Activated T-helper 1 cell treated with anti-CD3 and anti-CD28 coated beads, Interleukin-12 subunit alpha, Interleukin-12 subunit beta, Interleukin-2, Interleukin-4 antibody, amounts not matched to agents 30 ng/mL and 10 ng/mL and 1 ng/mL, durations not matched to agents 14 hours and 24 hours and 36 hours (primary cell): ENCODE results near the gene TMEM128. TPM values are rescaled to one million over a fixed set of nuclear protein-coding genes. Genes with fewer than 3 reads are reported as not detected.
"Not testable (repeated sequence)": the region's sequence is repeated elsewhere in the genome, so short reads cannot be mapped to it uniquely, and the experiment has no call there.

Experiments
- DNase-seq: peaks from one replicate; pipeline ENCODE4 v3.0.0; 2021; ENCODE audit warnings: low spot score
- H3K27ac Mint-ChIP-seq: one replicate; pipeline ENCODE4 v1.8.0; 2021; ENCODE audit warnings: mild to moderate bottlenecking, mixed read lengths
- H3K27me3 Mint-ChIP-seq: one replicate; pipeline ENCODE4 v1.8.0; 2022; ENCODE audit warnings: mild to moderate bottlenecking, moderate library complexity, mixed read lengths; ENCODE audit not compliant: insufficient read depth
- H3K36me3 Mint-ChIP-seq: one replicate; pipeline ENCODE4 v1.8.0; 2021; ENCODE audit warnings: low read depth, mixed read lengths
- H3K4me1 Mint-ChIP-seq: one replicate; pipeline ENCODE4 v1.8.0; 2021; ENCODE audit warnings: low read depth, mixed read lengths
- H3K4me3 Mint-ChIP-seq: one replicate; pipeline ENCODE4 v1.8.0; 2021; ENCODE audit warnings: mild to moderate bottlenecking, moderate library complexity, mixed read lengths
- H3K9me3 Mint-ChIP-seq: one replicate; pipeline ENCODE4 v1.8.0; 2021; ENCODE audit warnings: mixed read lengths
- intact Hi-C: fragments of 100-400 bp; cut with micrococcal nuclease; formaldehyde crosslinking; loops from one replicate; pipeline ENCODE4 v1.15.1; 2024
- total RNA-seq: library from RNA; stranded (reverse); gene quantifications from 2 replicates; pipeline ENCODE4 v1.2.3, GENCODE V29; 2022

TMEM128 gene
- total RNA-seq, 1 donor from 2014 or later = 19.9 TPM

- Mint-ChIP-seq H3K4me3 (no peak overlapping the region), H3K27me3 (peaks cover 16% of the 10 kb centered on the region), H3K36me3 (no peaks in the 10 kb centered on the region), H3K4me1 (no peaks in the 10 kb centered on the region), H3K9me3 (peaks cover 4% of the 10 kb centered on the region), H3K27ac (no peak overlapping the region)
- no peak for DNase-seq
- intact Hi-C loops = no loop called here
These were observed 44.2 kb downstream of the TMEM128 start for GRCh38 chr4:4203688-4204400.

- no peak for DNase-seq
- Mint-ChIP-seq H3K9me3 (peaks cover 4% of the 10 kb centered on the region), H3K27ac (no peak overlapping the region), H3K4me3 (no peak overlapping the region), H3K4me1 (no peaks in the 10 kb centered on the region), H3K27me3 (peaks cover 14% of the 10 kb centered on the region), H3K36me3 (no peaks in the 10 kb centered on the region)
- intact Hi-C loops = no loop called here
These were observed 45.5 kb downstream of the TMEM128 start for GRCh38 chr4:4202510-4202909.

GRCh38 chr4:4200624-4201023 is 47.4 kb downstream of the TMEM128 start:
- H3K9me3 Mint-ChIP-seq = no peaks in the 10 kb centered on the region
- no peaks in the 10 kb centered on the region for H3K36me3 Mint-ChIP-seq
- no peak overlapping the region for H3K4me3 Mint-ChIP-seq
- intact Hi-C loops = no loop called here
- H3K27me3 Mint-ChIP-seq = peaks cover 2% of the 10 kb centered on the region
- no peak overlapping the region for H3K27ac Mint-ChIP-seq
- no peak for DNase-seq
- H3K4me1 Mint-ChIP-seq = no peaks in the 10 kb centered on the region

GRCh38 chr4:4195354-4195753 is 52.7 kb downstream of the TMEM128 start:
- no peak for DNase-seq
- Mint-ChIP-seq H3K4me3 (no peak overlapping the region), H3K27me3 (peaks cover 2% of the 10 kb centered on the region), H3K9me3 (no peaks in the 10 kb centered on the region), H3K4me1 (no peaks in the 10 kb centered on the region), H3K36me3 (no peaks in the 10 kb centered on the region), H3K27ac (no peak overlapping the region)
- intact Hi-C loops = no loop called here

- H3K27me3 Mint-ChIP-seq, H3K27ac Mint-ChIP-seq, H3K9me3 Mint-ChIP-seq, H3K4me1 Mint-ChIP-seq, DNase-seq, H3K36me3 Mint-ChIP-seq, H3K4me3 Mint-ChIP-seq, intact Hi-C loops: not testable (repeated sequence)
These were observed 59.5 kb downstream of the TMEM128 start for GRCh38 chr4:4188557-4188956.

Other genes with a start within 250 kb of the TMEM128 start
- gene OTOP1, start 21.3 kb downstream of the TMEM128 start, total RNA-seq = not detected in 2 replicates
- gene LYAR, start 41.9 kb upstream of the TMEM128 start, total RNA-seq = 86.8 and 88.3 TPM in 2 replicates
- 7.4 and 8.5 TPM in 2 replicates for gene ZBTB49, start 42.0 kb upstream of the TMEM128 start, total RNA-seq
- gene NSG1, start 138.9 kb upstream of the TMEM128 start, total RNA-seq = 0.18 and 0.27 TPM in 2 replicates